HTERT RPE-1 (cell line): ENCODE data around the gene DVL2.

Source experiments
- in situ Hi-C: fragments of 300-500 bp; cut with MboI; formaldehyde crosslinking; loops from 4 replicates; pipeline ENCODE4 v1.14.3; 2020; ENCODE audit warnings: low sequenced_read_pairs

Gene DVL2

GRCh38 chr17:7238420-7239090 is 4.2 kb upstream of the DVL2 start:
- in situ Hi-C loops, result no loop called here

- in situ Hi-C loops, result no loop called here
Measured at GRCh38 chr17:7237761-7238419, 3.6 kb upstream of the DVL2 start.

GRCh38 chr17:7237266-7237760 is 3.0 kb upstream of the DVL2 start:
- in situ Hi-C loops, result no loop called here

GRCh38 chr17:7236808-7237207 is 2.5 kb upstream of the DVL2 start:
- in situ Hi-C loops, result no loop called here

- in situ Hi-C loops, result no loop called here
Measured at GRCh38 chr17:7235693-7236665, 1.7 kb upstream of the DVL2 start.

- in situ Hi-C loops, result no loop called here
Measured at GRCh38 chr17:7233701-7234082, 625 bp downstream of the DVL2 start.

- in situ Hi-C loops, result no loop called here
Measured at GRCh38 chr17:7232114-7232513, 2.2 kb downstream of the DVL2 start.

GRCh38 chr17:7229504-7229903 is 4.8 kb downstream of the DVL2 start:
- in situ Hi-C loops, result no loop called here

GRCh38 chr17:7228920-7229319 is 5.4 kb downstream of the DVL2 start:
- in situ Hi-C loops, result no loop called here

- in situ Hi-C loops, result no loop called here
Measured at GRCh38 chr17:7226721-7227710, 7.3 kb downstream of the DVL2 start.

- in situ Hi-C loops, result no loop called here
Measured at GRCh38 chr17:7225711-7226331, 8.5 kb downstream of the DVL2 start.

- in situ Hi-C loops, result no loop called here
Measured at GRCh38 chr17:7224661-7225111, 9.6 kb downstream of the DVL2 start.

GRCh38 chr17:7224110-7224509 is 10.2 kb downstream of the DVL2 start:
- in situ Hi-C loops, result no loop called here

GRCh38 chr17:7223375-7223774 is 10.9 kb downstream of the DVL2 start:
- in situ Hi-C loops, result no loop called here

GRCh38 chr17:7222972-7223292 is 11.4 kb downstream of the DVL2 start:
- in situ Hi-C loops, result no loop called here

GRCh38 chr17:7222093-7222971 is 12.0 kb downstream of the DVL2 start:
- in situ Hi-C loops, result no loop called here

- in situ Hi-C loops, result no loop called here
Measured at GRCh38 chr17:7221278-7222092, 12.8 kb downstream of the DVL2 start.
